K562 (cell line): ENCODE data around the gene USH2A. TPM values are rescaled to one million over a fixed set of nuclear protein-coding genes. Genes with fewer than 3 reads are reported as not detected.

Experiments
- ATAC-seq: fragments of 200-7000 bp; cut with Tn5 transposase; 3 replicates; pipeline ENCODE4 v1.9.1; 2020; ENCODE audit warnings: moderate library complexity
- BruUV-seq: library from RNA; stranded (reverse); fragments of 400-500 nt; replicated peaks from 2 replicates; lab custom pipeline; 2021; lab: Mats Ljungman, UMichigan
- CTCF ChIA-PET: fragments of 300-600 bp; formaldehyde crosslinking; extraction: SDS; loops from one replicate; lab custom pipeline; 2021; ENCODE audit warnings: low intra/inter-chr PET ratio; lab: Yijun Ruan, JAX
- POLR2A ChIA-PET: fragments of 300-600, 350-650 bp; sonication (Branson Sonifier 250); formaldehyde crosslinking; extraction: SDS; loops from one replicate; lab custom pipeline; 2021; ENCODE audit warnings: antibody characterized with exemption, inconsistent platforms; lab: Yijun Ruan, JAX
- DNase-seq, 4 experiments: peaks; one replicate each; pipeline versions ENCODE4 v3.0.0 to v3.0.0-alpha.2; 2011 to 2018; ENCODE audit warnings: low spot score in 3 of 4, mixed read lengths in 3 of 4; ENCODE audit errors: extremely low read depth in 1 of 4
- FAIRE-seq: peaks from 2 replicates; lab custom pipeline; 2011; peaks lifted over from hg19 to GRCh38; lab: Jason Lieb, UNC
- H2AFZ ChIP-seq: 2 replicates; pipeline ENCODE4 v1.6.0; 2011; ENCODE audit warnings: low read depth, low read length, control low read depth, inconsistent platforms
- H3K27ac ChIP-seq: fragments of 200-600 bp; 3 replicates; pipeline ENCODE4 v1.8.0; 2011; ENCODE audit warnings: low read depth, mild to moderate bottlenecking, control low read depth, inconsistent platforms, low read length, moderate library complexity, mixed read lengths; ENCODE audit errors: extremely low read depth
- H3K27me3 ChIP-seq, 2 experiments: fragments of 300-600 bp in 1 of 2; 2 replicates in 1 of 2; 3 replicates in 1 of 2; pipeline versions ENCODE4 v1.6.0 to v1.8.0; 2011; ENCODE audit warnings: inconsistent platforms in 2 of 2, low read length in 2 of 2, mild to moderate bottlenecking in 1 of 2, mixed read lengths in 1 of 2, moderate library complexity in 1 of 2; ENCODE audit not compliant: control insufficient read depth in 2 of 2, insufficient read depth in 2 of 2
- H3K36me3 ChIP-seq: fragments of 300-600 bp; 3 replicates; pipeline ENCODE4 v1.8.0; 2011; ENCODE audit warnings: mild to moderate bottlenecking, low read length, inconsistent platforms; ENCODE audit not compliant: control insufficient read depth, insufficient read depth
- H3K4me1 ChIP-seq, 2 experiments: fragments of 200-600 bp in 1 of 2; replicated peaks in 1 of 2; 2 replicates in 1 of 2; 3 replicates in 1 of 2; pipeline versions ENCODE4 v1.5.1 to v1.8.0; 2011; ENCODE audit warnings: inconsistent platforms in 2 of 2, low read length in 2 of 2, mild to moderate bottlenecking in 1 of 2, mixed read lengths in 1 of 2, moderate library complexity in 1 of 2; ENCODE audit not compliant: control insufficient read depth in 2 of 2, insufficient read depth in 2 of 2
- H3K4me2 ChIP-seq: 2 replicates; pipeline ENCODE4 v1.6.1; 2011; ENCODE audit warnings: low read length, control low read depth, inconsistent platforms, mixed read lengths; ENCODE audit not compliant: insufficient read depth
- H3K4me3 ChIP-seq: fragments of 200-600 bp; sonication (generic), shearing (Covaris generic); 2 replicates; pipeline ENCODE4 v1.5.1; 2016; ENCODE audit warnings: control low read depth, inconsistent platforms
- H3K79me2 ChIP-seq: fragments of 200-600 bp; 3 replicates; pipeline ENCODE4 v1.8.0; 2011; ENCODE audit warnings: low read length, inconsistent platforms; ENCODE audit not compliant: control insufficient read depth, insufficient read depth
- H3K9ac ChIP-seq, 2 experiments: 2 replicates each; pipeline versions ENCODE4 v1.6.0 to v1.6.1; 2011; ENCODE audit warnings: low read depth in 2 of 2, low read length in 2 of 2, control low read depth in 1 of 2, inconsistent platforms in 1 of 2, mild to moderate bottlenecking in 1 of 2, mixed read lengths in 1 of 2; ENCODE audit not compliant: insufficient read depth in 1 of 2
- H3K9me1 ChIP-seq: one replicate; pipeline ENCODE4 v1.6.0; 2011; ENCODE audit warnings: inconsistent platforms, mild to moderate bottlenecking, low read length, moderate library complexity; ENCODE audit not compliant: control insufficient read depth, insufficient read depth
- H3K9me3 ChIP-seq: replicated peaks from 2 replicates; pipeline ENCODE4 v1.5.1; 2011; ENCODE audit warnings: low read depth, low read length, inconsistent platforms; ENCODE audit not compliant: control insufficient read depth, insufficient read depth
- H4K20me1 ChIP-seq: replicated peaks from 2 replicates; pipeline ENCODE4 v1.6.1; 2011; ENCODE audit warnings: low read length, inconsistent platforms, mixed read lengths; ENCODE audit not compliant: control insufficient read depth, insufficient read depth
- ARHGAP35 ChIP-seq: fragments of 450-650 bp; IDR thresholded peaks from 2 replicates; pipeline ENCODE4 v1.6.1; 2018; ENCODE audit not compliant: partially characterized antibody
- BHLHE40 ChIP-seq: IDR thresholded peaks from 2 replicates; pipeline ENCODE4 v1.6.1; 2011; ENCODE audit warnings: low read length, improper control_type of control experiment
- FOXJ3 ChIP-seq: sonication (generic); formaldehyde crosslinking; IDR thresholded peaks from 2 replicates; pipeline ENCODE4 v1.4.0; 2020; ENCODE audit warnings: mild to moderate bottlenecking, missing genetic modification reagents
- HNRNPH1 ChIP-seq: fragments of 200-400 bp; formaldehyde crosslinking; optimal IDR thresholded peaks from 2 replicates; pipeline ENCODE3; 2017; ENCODE audit warnings: low read depth, mild to moderate bottlenecking, low read length, moderate library complexity
- HNRNPK ChIP-seq: fragments of 200-400 bp; formaldehyde crosslinking; IDR thresholded peaks from one replicate; pipeline ENCODE4 v1.6.1; 2018; ENCODE audit warnings: mild to moderate bottlenecking, low read depth, low read length; ENCODE audit not compliant: poor library complexity, severe bottlenecking
- ILF3 ChIP-seq: fragments of 450-650 bp; IDR thresholded peaks from 2 replicates; pipeline ENCODE4 v1.6.1; 2018; ENCODE audit warnings: antibody characterized with exemption, mild to moderate bottlenecking, moderate library complexity, borderline replicate concordance
- KAT7 ChIP-seq: sonication (generic); formaldehyde crosslinking; IDR thresholded peaks from 2 replicates; pipeline ENCODE4 v1.8.0; 2022; ENCODE audit warnings: missing genetic modification reagents, mild to moderate bottlenecking, borderline replicate concordance
- PCBP1 ChIP-seq: fragments of 200-400 bp; formaldehyde crosslinking; IDR thresholded peaks from 2 replicates; pipeline ENCODE4 v1.6.1; 2018; ENCODE audit warnings: mild to moderate bottlenecking, low read depth, low read length; ENCODE audit not compliant: poor library complexity, severe bottlenecking
- PPARD ChIP-seq: fragments of 250-450 bp; sonication (Bioruptor Pico); IDR thresholded peaks from 2 replicates; pipeline ENCODE4 v1.8.0; 2022; ENCODE audit warnings: inconsistent platforms, mild to moderate bottlenecking, moderate library complexity
- XRCC4 ChIP-seq: IDR thresholded peaks from one replicate; pipeline ENCODE4 v1.6.1; 2011; ENCODE audit not compliant: insufficient read depth, insufficient read length; ENCODE audit errors: extremely low read depth
- ZNF253 ChIP-seq: fragments of 250-450 bp; sonication (Bioruptor Pico); conservative IDR thresholded peaks from 2 replicates; pipeline ENCODE4 v1.6.1; 2021; ENCODE audit warnings: mild to moderate bottlenecking
- ZNF347 ChIP-seq: fragments of 450-650 bp; formaldehyde crosslinking; IDR thresholded peaks from 2 replicates; pipeline ENCODE4 v1.4.0; 2020; ENCODE audit warnings: low read depth, mild to moderate bottlenecking, moderate library complexity
- ZNF639 ChIP-seq, 2 experiments: fragments of 200-800 bp in 1 of 2; sonication (Bioruptor generic) in 1 of 2; sonication (generic) in 1 of 2; formaldehyde crosslinking in 1 of 2; IDR thresholded peaks in 1 of 2; conservative IDR thresholded peaks in 1 of 2; 2 replicates each; pipeline versions ENCODE4 v1.5.0 to v1.6.1; 2016 to 2020; ENCODE audit warnings: missing compliant biosample characterization in 1 of 2, missing genetic modification characterization in 1 of 2, missing genetic modification reagents in 1 of 2
- ZNF717 ChIP-seq: fragments of 250-450 bp; sonication (Bioruptor Pico); IDR thresholded peaks from 2 replicates; pipeline ENCODE4 v1.5.0; 2021
- ZSCAN32 ChIP-seq: fragments of 450-650 bp; formaldehyde crosslinking; IDR thresholded peaks from 2 replicates; pipeline ENCODE4 v1.4.0; 2020; ENCODE audit warnings: mild to moderate bottlenecking, moderate library complexity
- WGBS: fragments of 100-300 bp; shearing (Covaris generic); methylation state at CpG from one replicate; pipeline ENCODE4 v1.1.6; 2016; ENCODE audit warnings: low coverage, mixed read lengths; ENCODE audit not compliant: insufficient coverage; ENCODE audit errors: missing lambda C conversion rate; 5-methylcytosine and 5-hydroxymethylcytosine counted together
- in situ Hi-C: fragments of 300-500 bp; cut with MboI; formaldehyde crosslinking; loops from 4 replicates; pipeline ENCODE4 v1.15.0; 2018; ENCODE audit warnings: inconsistent platforms, mixed read lengths
- intact Hi-C: fragments of 100-400 bp; cut with micrococcal nuclease; formaldehyde crosslinking; loops from 2 replicates; pipeline ENCODE4 v1.14.2; 2022
- polyA plus RNA-seq, 8 experiments: library from polyadenylated mRNA; depleted of rRNA in 4 of 8; stranded (reverse) in 5 of 8; unstranded in 3 of 8; fragments of >200 nt; fragmentation: Nextera tagmentation in 2 of 8; fragmentation: Illumina TruSeq in 1 of 8; extraction: Ambion mirVana in 2 of 8; extraction: Trizol in 1 of 8; gene quantifications; 2 replicates each; pipeline versions ENCODE4 v1.2.1 to v1.2.3, GENCODE V29; 2011 to 2014; ENCODE audit warnings: inconsistent platforms in 1 of 8, missing spikeins in 1 of 8
- total RNA-seq, 7 experiments: library from RNA; depleted of rRNA in 6 of 7; stranded (reverse); fragments of >200 nt in 6 of 7; fragmentation: Illumina TruSeq in 2 of 7; extraction: Trizol in 2 of 7; gene quantifications; 2 replicates each; pipeline versions ENCODE4 v1.2.1 to v1.2.3, GENCODE V29; 2011 to 2021; ENCODE audit warnings: low replicate concordance in 1 of 7
- TF ChIP-seq, protein P1 (sequence below), 2 experiments: fragments of 450-650 bp in 1 of 2; IDR thresholded peaks; 2 replicates each; pipeline ENCODE4 v1.6.1; 2011 to 2017; ENCODE audit warnings: low read depth in 2 of 2, antibody characterized with exemption in 1 of 2, borderline replicate concordance in 1 of 2, low read length in 1 of 2, mild to moderate bottlenecking in 1 of 2, mixed read lengths in 1 of 2; ENCODE audit not compliant: control insufficient read depth in 1 of 2

The USH2A gene
- total and polyA plus RNA-seq, 9 of the 15 experiments (the other 6 are each of a cell fraction or from before 2014, with no cell fraction given) = under 0.01 TPM; not detected in 7

DNA sequence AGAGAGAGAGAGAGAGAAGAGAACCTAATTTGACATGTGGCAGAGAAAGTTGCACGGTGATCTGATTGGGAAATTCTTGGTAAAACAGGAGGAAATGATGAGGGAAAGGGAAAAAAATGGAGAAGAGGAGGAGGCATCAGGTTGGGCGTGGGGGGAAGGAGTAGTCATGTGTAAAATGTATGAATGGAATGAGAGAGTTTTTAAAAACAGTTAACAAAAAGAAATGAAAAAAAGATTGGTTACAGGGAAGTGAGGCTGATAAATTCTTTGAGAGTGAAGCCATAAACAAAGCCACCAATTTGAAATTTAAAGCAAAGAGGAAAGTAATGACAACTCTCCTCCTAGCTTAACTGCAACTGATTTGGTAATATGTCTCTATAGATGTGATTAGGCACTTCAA lies 409.2 kb downstream of the USH2A start:
- POLR2A ChIA-PET = no interaction called here
- no TSS peak for BruUV-seq
- Histone ChIP-seq H3K4me2 (no peak overlapping the region), H3K79me2 (no peaks in the 10 kb centered on the region), H3K27me3 (no peaks in the 10 kb centered on the region), H3K36me3 (no peaks in the 10 kb centered on the region), H3K9ac (no peak overlapping the region), H3K9me3 (no peaks in the 10 kb centered on the region), H3K9me1 (no peaks in the 10 kb centered on the region)
- WGBS = 0% methylated on average over 2 of the region's 2 CpGs
- TF ChIP-seq ZNF347 (CRISPR knock-in tag) = no peak
- TF ChIP-seq ZNF717 (CRISPR knock-in tag) = no peak
- no peak for TF ChIP-seq PPARD (CRISPR knock-in tag)
- TF ChIP-seq ZNF639 (CRISPR knock-in tag; conservative IDR thresholded peaks at IDR 0.05 in 1 of 2, IDR thresholded peaks at IDR 0.05 in 1 of 2) = no peak
- TF ChIP-seq FOXJ3 = no peak
- TF ChIP-seq HNRNPK = no peak
- TF ChIP-seq, protein P1, sequence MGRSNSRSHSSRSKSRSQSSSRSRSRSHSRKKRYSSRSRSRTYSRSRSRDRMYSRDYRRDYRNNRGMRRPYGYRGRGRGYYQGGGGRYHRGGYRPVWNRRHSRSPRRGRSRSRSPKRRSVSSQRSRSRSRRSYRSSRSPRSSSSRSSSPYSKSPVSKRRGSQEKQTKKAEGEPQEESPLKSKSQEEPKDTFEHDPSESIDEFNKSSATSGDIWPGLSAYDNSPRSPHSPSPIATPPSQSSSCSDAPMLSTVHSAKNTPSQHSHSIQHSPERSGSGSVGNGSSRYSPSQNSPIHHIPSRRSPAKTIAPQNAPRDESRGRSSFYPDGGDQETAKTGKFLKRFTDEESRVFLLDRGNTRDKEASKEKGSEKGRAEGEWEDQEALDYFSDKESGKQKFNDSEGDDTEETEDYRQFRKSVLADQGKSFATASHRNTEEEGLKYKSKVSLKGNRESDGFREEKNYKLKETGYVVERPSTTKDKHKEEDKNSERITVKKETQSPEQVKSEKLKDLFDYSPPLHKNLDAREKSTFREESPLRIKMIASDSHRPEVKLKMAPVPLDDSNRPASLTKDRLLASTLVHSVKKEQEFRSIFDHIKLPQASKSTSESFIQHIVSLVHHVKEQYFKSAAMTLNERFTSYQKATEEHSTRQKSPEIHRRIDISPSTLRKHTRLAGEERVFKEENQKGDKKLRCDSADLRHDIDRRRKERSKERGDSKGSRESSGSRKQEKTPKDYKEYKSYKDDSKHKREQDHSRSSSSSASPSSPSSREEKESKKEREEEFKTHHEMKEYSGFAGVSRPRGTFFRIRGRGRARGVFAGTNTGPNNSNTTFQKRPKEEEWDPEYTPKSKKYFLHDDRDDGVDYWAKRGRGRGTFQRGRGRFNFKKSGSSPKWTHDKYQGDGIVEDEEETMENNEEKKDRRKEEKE (IDR thresholded peaks at IDR 0.05; ENCODE audit: borderline replicate concordance in 1 of 2, control insufficient read depth in 1 of 2, low read depth in 2 of 2, low read length in 1 of 2) = no peak
- no peak for TF ChIP-seq ILF3
- TF ChIP-seq KAT7 (CRISPR knock-in tag) = no peak
- no peak for TF ChIP-seq PCBP1
- no peak for TF ChIP-seq ARHGAP35
- no peak for TF ChIP-seq HNRNPH1
- TF ChIP-seq BHLHE40 = no peak
- TF ChIP-seq ZSCAN32 (CRISPR knock-in tag) = no peak
- TF ChIP-seq XRCC4 = no peak
- TF ChIP-seq ZNF253 (CRISPR knock-in tag) = no peak
- TF ChIP-seq, all 486 proteins: peak for 0
- DNase-seq = no peak
- H3K4me1 ChIP-seq = no peaks in the 10 kb centered on the region
- H3K27ac ChIP-seq = no peak overlapping the region
- H3K4me3 ChIP-seq = no peak overlapping the region
- ATAC-seq = no peak
- H4K20me1 ChIP-seq = no peaks in the 10 kb centered on the region
- no peak overlapping the region for H2AFZ ChIP-seq
- CTCF ChIA-PET = no interaction called here
- in situ Hi-C loops = no loop called here
- no peak for FAIRE-seq
- intact Hi-C loops = no loop called here
